ENCODE measurements around the gene BMPR1B. TPM values are rescaled to one million over a fixed set of nuclear protein-coding genes. Genes with fewer than 3 reads are reported as not detected.

The BMPR1B gene
- total and polyA plus RNA-seq, 2 of the 4 experiments (the other 2 are of a cell fraction) = 0.24 to 0.90 TPM

DNA sequence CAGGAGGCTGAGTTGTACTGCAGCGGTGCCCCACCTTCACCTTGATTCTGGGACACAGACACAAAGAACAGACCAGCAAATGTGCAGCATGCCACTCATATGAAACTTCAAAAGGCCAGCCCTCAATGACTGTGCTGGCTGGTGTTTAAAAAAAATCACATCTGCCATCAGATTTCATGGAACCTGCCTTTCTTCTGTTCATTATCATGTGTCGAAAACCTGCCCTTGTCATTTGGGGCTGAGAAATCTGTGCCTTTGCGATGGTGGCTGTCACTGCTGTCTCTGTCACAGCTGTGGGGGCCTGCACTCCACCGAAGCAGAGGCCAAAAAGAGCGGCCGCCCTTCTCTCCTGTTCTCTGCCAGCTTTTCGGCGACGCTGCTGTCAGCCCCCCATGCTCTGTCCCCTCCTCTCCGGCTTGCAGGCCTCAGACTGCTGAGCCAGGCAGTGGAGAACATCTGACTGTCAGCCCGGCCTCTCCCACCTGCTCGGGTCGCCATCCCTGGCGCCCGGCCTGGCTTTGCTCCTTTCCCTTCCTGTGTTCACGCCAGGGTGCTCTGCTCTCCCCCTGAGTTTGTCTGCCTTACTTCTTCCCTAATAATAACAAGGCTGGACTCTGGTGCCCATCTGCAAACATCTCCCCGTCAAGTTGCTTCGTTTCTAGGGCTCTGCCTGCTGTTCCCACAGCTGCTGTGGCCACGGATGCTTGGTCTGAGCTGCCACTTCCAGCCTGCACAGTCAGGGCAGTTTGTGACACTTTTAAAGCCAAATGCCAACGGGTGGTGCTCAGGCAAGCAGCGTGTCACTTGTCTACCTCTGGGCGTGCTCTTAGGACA is 435.9 kb downstream of the BMPR1B start:
- Histone ChIP-seq H3K4ac (ENCODE audit: low read depth, low read length) (no peak overlapping the region), H4K5ac (ENCODE audit: low read depth, low read length) (no peak overlapping the region), H2AFZ (replicated peaks; ENCODE audit: low read length, poor library complexity) (peak overlapping the region; percentile 43), H2BK20ac (ENCODE audit: low read depth, low read length) (no peak overlapping the region), H3K9me1 (ENCODE audit: insufficient read depth, low read length) (no peaks in the 10 kb centered on the region), H3K18ac (ENCODE audit: low read depth, low read length) (no peak overlapping the region), H3K4me2 (ENCODE audit: low read depth, low read length) (no peak overlapping the region), H2BK15ac (ENCODE audit: low read depth, low read length) (no peak overlapping the region), H3K27ac (ENCODE audit: insufficient read depth, low read length) (no peak overlapping the region), H3K9ac (ENCODE audit: low read depth, low read length) (no peak overlapping the region), H3K27me3 (ENCODE audit: control insufficient read depth, insufficient read depth, low read length) (peaks cover 2% of the 10 kb centered on the region; the same call in 1 of the 2 replicates), H3K23ac (ENCODE audit: low read depth, low read length) (no peak overlapping the region), H3K36me3 (ENCODE audit: control insufficient read depth, insufficient read depth, low read length) (no peaks in the 10 kb centered on the region), H4K8ac (ENCODE audit: low read depth in 2 of 2, low read length in 2 of 2) (no peak overlapping the region), H3K14ac (replicated peaks; ENCODE audit: low read depth, low read length) (no peak overlapping the region), H3K9me3 (ENCODE audit: control insufficient read depth, insufficient read depth, low read length) (no peaks in the 10 kb centered on the region), H4K20me1 (ENCODE audit: insufficient read depth, low read length) (no peaks in the 10 kb centered on the region), H2BK5ac (ENCODE audit: low read depth, low read length, poor library complexity, severe bottlenecking) (no peak overlapping the region), H3K4me1 (ENCODE audit: control insufficient read depth, insufficient read depth, low read length) (no peaks in the 10 kb centered on the region), H2AK9ac (replicated peaks; ENCODE audit: low read depth, low read length, poor library complexity) (no peak overlapping the region), H2BK120ac (ENCODE audit: low read depth, low read length) (no peak overlapping the region), H3K56ac (ENCODE audit: extremely low read depth, insufficient read depth, low read length) (no peak overlapping the region), H3K4me3 (ENCODE audit: insufficient read depth, low read depth, low read length) (no peak overlapping the region), H4K91ac (ENCODE audit: insufficient read depth, low read depth, low read length) (no peak overlapping the region), H2AK5ac (ENCODE audit: low read depth, low read length) (no peak overlapping the region), H3K79me1 (ENCODE audit: low read depth in 1 of 2, low read length in 2 of 2) (no peaks in the 10 kb centered on the region)
- no TSS peak for BruUV-seq (replicated peaks)
- dilution Hi-C loops (cut with HindIII; ENCODE audit: low sequenced_read_pairs, unreplicated experiment) = no loop called here
- ChIA-PET POLR2A (ENCODE audit: unreplicated experiment) (no interaction called here), CTCF (no interaction called here)
- TF ChIP-seq BHLHE40 (IDR thresholded peaks at IDR 0.05; ENCODE audit: low read depth, low read length) = no peak
- intact Hi-C loops (cut with micrococcal nuclease) = no loop called here
- in situ Hi-C loops (cut with MboI; ENCODE audit: low sequenced_read_pairs) = no loop called here
- WGBS, 2 experiments (ENCODE audit: extremely low coverage in 2 of 2, insufficient read length in 1 of 2) = 45% methylated on average over 15 of the region's 22 CpGs; no CpG with 5 or more reads in 1 of the 2 experiments
- ATAC-seq (ENCODE audit: low read depth) (no peak), DNase-seq (no peak)

All from IMR-90 (cell line).